Heart left ventricle (tissue), 13 donors: ENCODE measurements around the gene SEMA3F.

Experiments used
- CTCF ChIP-seq, 12 donors: fragments of 200-600 bp; sonication (generic) in 4 of 12; IDR thresholded peaks; one replicate each; pipeline versions ENCODE4 v1.5.0 to v1.8.0; 2018 to 2022; ENCODE audit warnings: antibody characterized with exemption in 12 of 12, mild to moderate bottlenecking in 5 of 12
- POLR2A ChIP-seq, 2 donors: fragments of 450-650 bp; IDR thresholded peaks; one replicate each; pipeline ENCODE4 v1.6.1; 2017; ENCODE audit warnings: antibody characterized with exemption in 2 of 2, mild to moderate bottlenecking in 2 of 2, moderate library complexity in 2 of 2
- donor health status: ischemic (EF 13 %, LVEDD 7.1; RV severe dilation, severe dysfunction).
- donor health status: DM: no; HTN: yes; CAD: no.
- donor health status: DM: no; HTN: no; CAD: no.
- donor health status: ischemic (EF 25% LVEDD 6.9; RV normal size, moderate dysfunction).
- donor health status: ischemic (EF 25% LVEDD 5.7; RV mildly dilated, moderate dysfunction).
- donor health status: ischemic (EF 35%, LVEDD 5.7; RV mildly dilated, moderate dysfunction).
- donor health status: nonischemic (EF 11% LVEDD 7.7; RV severe dilation, severe dysfunction).
- donor health status: DM: yes; HTN: yes; CAD: no.
- donor health status: PGD.
- donor health status: ischemic (EF 29% LVEDD 5.4; RV normal size, mild dysfunction).
- donor health status: nonischemic (EF 23%, LVEDD 6.1; RV moderate dilation, normal function).

GRCh38 chr3:50163572-50164455 is 8.7 kb downstream of the SEMA3F start:
- TF ChIP-seq CTCF (IDR thresholded peaks at IDR 0.05) (no peak), POLR2A (IDR thresholded peaks at IDR 0.05) (no peak)
